ENCODE data around the gene TREH.
"Not testable (repeated sequence)": the region's sequence is repeated elsewhere in the genome, so short reads cannot be mapped to it uniquely, and the experiment has no call there.

TREH gene

GRCh38 chr11:118628432-118628831 is 51.0 kb downstream of the TREH start:
- no peak for DNase-seq

GRCh38 chr11:118628031-118628430 is 51.4 kb downstream of the TREH start:
- DNase-seq = no peak

GRCh38 chr11:118627566-118627965 is 51.9 kb downstream of the TREH start:
- no peak for DNase-seq

GRCh38 chr11:118625976-118626375 is 53.5 kb downstream of the TREH start:
- no peak for DNase-seq

GRCh38 chr11:118625036-118625690 is 54.3 kb downstream of the TREH start:
- DNase-seq = no peak

GRCh38 chr11:118623269-118623655 is 56.2 kb downstream of the TREH start:
- DNase-seq = peak; percentile 32

- DNase-seq = no peak
These were observed 56.8 kb downstream of the TREH start for GRCh38 chr11:118622376-118623268.

GRCh38 chr11:118621784-118622375 is 57.6 kb downstream of the TREH start:
- no peak for DNase-seq

GRCh38 chr11:118621071-118621783 is 58.2 kb downstream of the TREH start:
- DNase-seq = peak; percentile 86

GRCh38 chr11:118620529-118621070 is 58.9 kb downstream of the TREH start:
- no peak for DNase-seq

- no peak for DNase-seq
These were observed 59.8 kb downstream of the TREH start for GRCh38 chr11:118619444-118620197.

GRCh38 chr11:118618991-118619375 is 60.5 kb downstream of the TREH start:
- DNase-seq = no peak

- no peak for DNase-seq
These were observed 61.1 kb downstream of the TREH start for GRCh38 chr11:118618115-118618990.

- DNase-seq = no peak
These were observed 63.5 kb downstream of the TREH start for GRCh38 chr11:118615976-118616371.

- DNase-seq = no peak
These were observed 64.0 kb downstream of the TREH start for GRCh38 chr11:118615282-118615975.

- no peak for DNase-seq
These were observed 64.9 kb downstream of the TREH start for GRCh38 chr11:118614511-118614910.

- no peak for DNase-seq
These were observed 67.1 kb downstream of the TREH start for GRCh38 chr11:118612378-118612777.

- DNase-seq = not testable (repeated sequence)
These were observed 68.0 kb downstream of the TREH start for GRCh38 chr11:118611433-118611795.

GRCh38 chr11:118610773-118611432 is 68.5 kb downstream of the TREH start:
- peak; percentile 62 for DNase-seq

GRCh38 chr11:118610225-118610772 is 69.2 kb downstream of the TREH start:
- no peak for DNase-seq
